Ramos (cell line): ENCODE measurements around the gene LILRA5.
"Not testable (repeated sequence)": the region's sequence is repeated elsewhere in the genome, so short reads cannot be mapped to it uniquely, and the experiment has no call there.

Experiments used
- in situ Hi-C: fragments of 300-500 bp; cut with MboI; formaldehyde crosslinking; loops from one replicate; pipeline ENCODE4 v1.14.3; 2022; ENCODE audit warnings: low sequenced_read_pairs; ENCODE audit not compliant: unreplicated experiment

Gene LILRA5

GRCh38 chr19:54309811-54310210 is 3.2 kb downstream of the LILRA5 start:
- in situ Hi-C loops = no loop called here

- in situ Hi-C loops = no loop called here
Observed at GRCh38 chr19:54307389-54308020, 5.5 kb downstream of the LILRA5 start.

- in situ Hi-C loops = no loop called here
Observed at GRCh38 chr19:54305141-54305540, 7.8 kb downstream of the LILRA5 start.

GRCh38 chr19:54302257-54302656 is 10.7 kb downstream of the LILRA5 start:
- in situ Hi-C loops = no loop called here

GRCh38 chr19:54299515-54299914 is 13.5 kb downstream of the LILRA5 start:
- in situ Hi-C loops = loop anchor here (5.0 kb wide), 2 partner anchors 278 to 333 kb away; partner anchors contain the start of gene LILRB1

GRCh38 chr19:54299126-54299498 is 13.9 kb downstream of the LILRA5 start:
- in situ Hi-C loops = loop anchor here (5.0 kb wide), 2 partner anchors 278 to 333 kb away; partner anchors contain the start of gene LILRB1

- in situ Hi-C loops = loop anchor here (5.0 kb wide), 2 partner anchors 279 to 334 kb away; partner anchors contain the start of gene LILRB1
Observed at GRCh38 chr19:54298357-54299125, 14.4 kb downstream of the LILRA5 start.

GRCh38 chr19:54297759-54298305 is 15.1 kb downstream of the LILRA5 start:
- in situ Hi-C loops = loop anchor here (5.0 kb wide), 2 partner anchors 279 to 334 kb away; partner anchors contain the start of gene LILRB1

- in situ Hi-C loops = no loop called here
Observed at GRCh38 chr19:54294539-54294938, 18.4 kb downstream of the LILRA5 start.

- in situ Hi-C loops = not testable (repeated sequence)
Observed at GRCh38 chr19:54289160-54289559, 23.8 kb downstream of the LILRA5 start.

- in situ Hi-C loops = no loop called here
Observed at GRCh38 chr19:54287456-54287855, 25.5 kb downstream of the LILRA5 start.

GRCh38 chr19:54286283-54286682 is 26.7 kb downstream of the LILRA5 start:
- in situ Hi-C loops = not testable (repeated sequence)

- in situ Hi-C loops = not testable (repeated sequence)
Observed at GRCh38 chr19:54285427-54286056, 27.4 kb downstream of the LILRA5 start.

- in situ Hi-C loops = no loop called here
Observed at GRCh38 chr19:54282686-54283470, 30.1 kb downstream of the LILRA5 start.

GRCh38 chr19:54281729-54282075 is 31.3 kb downstream of the LILRA5 start:
- in situ Hi-C loops = not testable (repeated sequence)

- in situ Hi-C loops = no loop called here
Observed at GRCh38 chr19:54281007-54281728, 31.8 kb downstream of the LILRA5 start, which contains the start of gene LILRB2. Gene LILRB2, minus strand, starts transcription at chr19:54281110. Its CDS starts 614 bp downstream, at chr19:54280496.

- in situ Hi-C loops = not testable (repeated sequence)
Observed at GRCh38 chr19:54280441-54280840, 32.5 kb downstream of the LILRA5 start.

GRCh38 chr19:54280025-54280424 is 32.9 kb downstream of the LILRA5 start:
- in situ Hi-C loops = not testable (repeated sequence)

- in situ Hi-C loops = no loop called here
Observed at GRCh38 chr19:54279406-54279962, 33.5 kb downstream of the LILRA5 start.
